HEK293 (cell line): ENCODE measurements around the gene DPYD.

Experiments used
- CTCF ChIA-PET: fragments of 350-600 bp; formaldehyde crosslinking; extraction: SDS; loops from one replicate; lab custom pipeline; 2021; ENCODE audit warnings: antibody characterized with exemption; lab: Yijun Ruan, JAX
- POLR2A ChIA-PET: fragments of 300-600 bp; formaldehyde crosslinking; extraction: SDS; loops from one replicate; lab custom pipeline; 2020; ENCODE audit warnings: antibody characterized with exemption, inconsistent platforms; lab: Yijun Ruan, JAX
- H3K27ac ChIP-seq: fragments of 200-500 bp; sonication (Bioruptor generic); 2 replicates; pipeline ENCODE4 v1.5.1; 2014; ENCODE audit warnings: low read depth, low read length, control low read depth, inconsistent platforms; ENCODE audit errors: extremely low read depth
- H3K36me3 ChIP-seq, 2 experiments: fragments of 200-500 bp in 1 of 2; sonication (Bioruptor generic) in 1 of 2; 1 replicate in 1 of 2; 2 replicates in 1 of 2; pipeline ENCODE4 v1.5.1; 2014 to 2017; ENCODE audit warnings: inconsistent platforms in 2 of 2, low read length in 2 of 2; ENCODE audit not compliant: control insufficient read depth in 2 of 2, insufficient read depth in 1 of 2
- H3K4me1 ChIP-seq: fragments of 200-500 bp; sonication (Bioruptor generic); 2 replicates; pipeline ENCODE4 v1.5.1; 2014; ENCODE audit warnings: mild to moderate bottlenecking, low read length, inconsistent platforms; ENCODE audit not compliant: control insufficient read depth, insufficient read depth
- H3K4me3 ChIP-seq: 2 replicates; pipeline ENCODE4 v1.5.1; 2011; ENCODE audit warnings: low read depth, mild to moderate bottlenecking, control low read depth, low read length, moderate library complexity
- H3K9me3 ChIP-seq: fragments of 200-500 bp; sonication (Bioruptor generic); 2 replicates; pipeline ENCODE4 v1.5.1; 2014; ENCODE audit warnings: low read depth, low read length, inconsistent platforms; ENCODE audit not compliant: control insufficient read depth, insufficient read depth
- GLIS1 ChIP-seq: fragments of 450-650 bp; formaldehyde crosslinking; IDR thresholded peaks from 2 replicates; pipeline ENCODE4 v1.5.1; 2016; ENCODE audit warnings: missing biosample characterization, missing genetic modification characterization
- GLIS2 ChIP-seq: fragments of 450-650 bp; formaldehyde crosslinking; IDR thresholded peaks from 2 replicates; pipeline ENCODE4 v1.5.1; 2016; ENCODE audit warnings: missing biosample characterization, missing genetic modification characterization
- KLF17 ChIP-seq: fragments of 450-650 bp; formaldehyde crosslinking; IDR thresholded peaks from 2 replicates; pipeline ENCODE4 v1.5.1; 2016; ENCODE audit warnings: missing biosample characterization, missing genetic modification characterization
- KLF9 ChIP-seq: fragments of 450-650 bp; formaldehyde crosslinking; IDR thresholded peaks from 2 replicates; pipeline ENCODE4 v1.5.1; 2016; ENCODE audit warnings: missing biosample characterization, missing genetic modification characterization, low read depth
- OSR2 ChIP-seq: fragments of 450-650 bp; formaldehyde crosslinking; IDR thresholded peaks from 2 replicates; pipeline ENCODE4 v1.5.1; 2016; ENCODE audit warnings: missing biosample characterization, missing genetic modification characterization
- PRDM1 ChIP-seq: fragments of 450-650 bp; formaldehyde crosslinking; IDR thresholded peaks from 2 replicates; pipeline ENCODE4; 2016; ENCODE audit warnings: missing biosample characterization, missing genetic modification characterization
- PRDM10 ChIP-seq: fragments of 450-650 bp; formaldehyde crosslinking; IDR thresholded peaks from 2 replicates; pipeline ENCODE4 v1.5.1; 2016; ENCODE audit warnings: missing biosample characterization, missing genetic modification characterization
- SCRT1 ChIP-seq: fragments of 450-650 bp; formaldehyde crosslinking; IDR thresholded peaks from 2 replicates; pipeline ENCODE4 v1.5.1; 2016; ENCODE audit warnings: missing biosample characterization, missing genetic modification characterization, borderline replicate concordance
- SP3 ChIP-seq: fragments of 450-650 bp; formaldehyde crosslinking; IDR thresholded peaks from 2 replicates; pipeline ENCODE4 v1.5.1; 2016; ENCODE audit warnings: missing biosample characterization, missing genetic modification characterization
- TRIM28 ChIP-seq: IDR thresholded peaks from 2 replicates; pipeline ENCODE4 v1.6.1; 2011; ENCODE audit warnings: low read length, control low read depth, borderline replicate concordance
- YY1 ChIP-seq: fragments of 450-650 bp; formaldehyde crosslinking; IDR thresholded peaks from 2 replicates; pipeline ENCODE4 v1.5.1; 2018; ENCODE audit warnings: missing biosample characterization, missing genetic modification characterization
- YY2 ChIP-seq: fragments of 450-650 bp; formaldehyde crosslinking; IDR thresholded peaks from 2 replicates; pipeline ENCODE4 v1.5.1; 2016; ENCODE audit warnings: missing biosample characterization, missing genetic modification characterization
- ZBTB7A ChIP-seq: fragments of 450-650 bp; formaldehyde crosslinking; IDR thresholded peaks from 2 replicates; pipeline ENCODE4 v1.5.1; 2016; ENCODE audit warnings: low read depth, missing biosample characterization, missing genetic modification characterization
- ZFHX2 ChIP-seq: fragments of 450-650 bp; formaldehyde crosslinking; conservative IDR thresholded peaks from 2 replicates; pipeline ENCODE4 v1.5.1; 2016; ENCODE audit warnings: missing biosample characterization, missing genetic modification characterization
- ZNF114 ChIP-seq: fragments of 450-650 bp; formaldehyde crosslinking; IDR thresholded peaks from 2 replicates; pipeline ENCODE4 v1.5.0; 2017; ENCODE audit warnings: missing biosample characterization, missing genetic modification characterization
- ZNF140 ChIP-seq: fragments of 450-650 bp; formaldehyde crosslinking; IDR thresholded peaks from 2 replicates; pipeline ENCODE4 v1.5.1; 2016; ENCODE audit warnings: missing biosample characterization, missing genetic modification characterization
- ZNF146 ChIP-seq: fragments of 450-650 bp; formaldehyde crosslinking; IDR thresholded peaks from 2 replicates; pipeline ENCODE4 v1.5.1; 2016; ENCODE audit warnings: missing biosample characterization, missing genetic modification characterization
- ZNF23 ChIP-seq: fragments of 450-650 bp; formaldehyde crosslinking; IDR thresholded peaks from 2 replicates; pipeline ENCODE4 v1.5.1; 2016; ENCODE audit warnings: missing biosample characterization, missing genetic modification characterization, borderline replicate concordance
- ZNF311 ChIP-seq: fragments of 450-650 bp; formaldehyde crosslinking; IDR thresholded peaks from 2 replicates; pipeline ENCODE4 v1.5.1; 2017; ENCODE audit warnings: missing biosample characterization, missing genetic modification characterization, borderline replicate concordance
- ZNF37A ChIP-seq: fragments of 450-650 bp; IDR thresholded peaks from 2 replicates; pipeline ENCODE4 v1.5.1; 2018; ENCODE audit warnings: missing biosample characterization, missing genetic modification characterization
- ZNF433 ChIP-seq: fragments of 450-650 bp; formaldehyde crosslinking; IDR thresholded peaks from 2 replicates; pipeline ENCODE4 v1.5.1; 2016; ENCODE audit warnings: missing biosample characterization, missing genetic modification characterization, low read depth
- ZNF501 ChIP-seq: fragments of 450-650 bp; formaldehyde crosslinking; IDR thresholded peaks from 2 replicates; pipeline ENCODE4 v1.5.1; 2016; ENCODE audit warnings: missing biosample characterization, missing genetic modification characterization
- ZNF571 ChIP-seq: fragments of 450-650 bp; formaldehyde crosslinking; IDR thresholded peaks from 2 replicates; pipeline ENCODE4 v1.5.0; 2017; ENCODE audit warnings: missing biosample characterization, missing genetic modification characterization
- ZSCAN16 ChIP-seq: fragments of 450-650 bp; formaldehyde crosslinking; IDR thresholded peaks from 2 replicates; pipeline ENCODE4 v1.5.1; 2016; ENCODE audit warnings: missing biosample characterization, missing genetic modification characterization
- TF ChIP-seq, protein P1 (sequence below): fragments of 450-650 bp; formaldehyde crosslinking; IDR thresholded peaks from 2 replicates; pipeline ENCODE4 v1.5.1; 2016; ENCODE audit warnings: missing biosample characterization, missing genetic modification characterization
- TF ChIP-seq, protein P2 (sequence below): fragments of 450-650 bp; formaldehyde crosslinking; IDR thresholded peaks from 2 replicates; pipeline ENCODE4 v1.5.1; 2017; ENCODE audit warnings: missing biosample characterization, missing genetic modification characterization

Gene DPYD

GRCh38 chr1:97920276-97920831, 480 bp downstream of the DPYD start (continued):
- no peak for TF ChIP-seq SCRT1 (tag by site-specific recombination)
- no peak for TF ChIP-seq ZNF501 (tag by site-specific recombination)
- peak; percentile 92 for TF ChIP-seq GLIS1 (tag by site-specific recombination)
- TF ChIP-seq, protein P1, sequence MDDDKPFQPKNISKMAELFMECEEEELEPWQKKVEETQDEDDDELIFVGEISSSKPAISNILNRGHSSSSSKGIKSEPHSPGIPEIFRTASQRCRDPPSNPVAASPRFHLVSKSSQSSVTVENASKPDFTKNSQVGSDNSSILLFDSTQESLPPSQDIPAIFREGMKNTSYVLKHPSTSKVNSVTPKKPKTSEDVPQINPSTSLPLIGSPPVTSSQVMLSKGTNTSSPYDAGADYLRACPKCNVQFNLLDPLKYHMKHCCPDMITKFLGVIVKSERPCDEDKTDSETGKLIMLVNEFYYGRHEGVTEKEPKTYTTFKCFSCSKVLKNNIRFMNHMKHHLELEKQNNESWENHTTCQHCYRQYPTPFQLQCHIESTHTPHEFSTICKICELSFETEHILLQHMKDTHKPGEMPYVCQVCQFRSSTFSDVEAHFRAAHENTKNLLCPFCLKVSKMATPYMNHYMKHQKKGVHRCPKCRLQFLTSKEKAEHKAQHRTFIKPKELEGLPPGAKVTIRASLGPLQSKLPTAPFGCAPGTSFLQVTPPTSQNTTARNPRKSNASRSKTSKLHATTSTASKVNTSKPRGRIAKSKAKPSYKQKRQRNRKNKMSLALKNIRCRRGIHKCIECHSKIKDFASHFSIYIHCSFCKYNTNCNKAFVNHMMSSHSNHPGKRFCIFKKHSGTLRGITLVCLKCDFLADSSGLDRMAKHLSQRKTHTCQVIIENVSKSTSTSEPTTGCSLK: no peak
- TF ChIP-seq PRDM1 (tag by site-specific recombination): 0 out of 2 replicates have a peak, but pooled peaks have one; percentile 4
- no peak for TF ChIP-seq YY1 (tag by site-specific recombination)
- TF ChIP-seq TRIM28: no peak
- peak; percentile 81 for TF ChIP-seq GLIS2 (tag by site-specific recombination)
- TF ChIP-seq ZFHX2: peak; percentile 84

- no peaks in the 10 kb centered on the region for H3K36me3 ChIP-seq
- POLR2A ChIA-PET: interaction anchor here (1.2 kb wide), 1 partner anchor 316 kb away, joined by 3 read pairs; no protein-coding TSS in a partner anchor
- H3K9me3 ChIP-seq: no peaks in the 10 kb centered on the region
- no peak for TF ChIP-seq ZBTB7A (tag by site-specific recombination)
- TF ChIP-seq YY1 (tag by site-specific recombination): no peak
- no peak for TF ChIP-seq ZNF311 (tag by site-specific recombination)
- no peak for TF ChIP-seq YY2 (tag by site-specific recombination)
- no peak for TF ChIP-seq PRDM10 (tag by site-specific recombination)
- no peak for TF ChIP-seq ZNF146 (tag by site-specific recombination)
- TF ChIP-seq ZSCAN16: no peak
- CTCF ChIA-PET: interaction anchor here (0.6 to 0.7 kb wide), 4 partner anchors 29 to 212 kb away, joined by 3 to 7 read pairs (median 3); no protein-coding TSS in a partner anchor
- H3K27ac ChIP-seq: no peak overlapping the region
- peak overlapping the region; percentile 87 for H3K4me3 ChIP-seq
- no peaks in the 10 kb centered on the region for H3K4me1 ChIP-seq
Observed at GRCh38 chr1:97919585-97920261, 1.1 kb downstream of the DPYD start.

DNA sequence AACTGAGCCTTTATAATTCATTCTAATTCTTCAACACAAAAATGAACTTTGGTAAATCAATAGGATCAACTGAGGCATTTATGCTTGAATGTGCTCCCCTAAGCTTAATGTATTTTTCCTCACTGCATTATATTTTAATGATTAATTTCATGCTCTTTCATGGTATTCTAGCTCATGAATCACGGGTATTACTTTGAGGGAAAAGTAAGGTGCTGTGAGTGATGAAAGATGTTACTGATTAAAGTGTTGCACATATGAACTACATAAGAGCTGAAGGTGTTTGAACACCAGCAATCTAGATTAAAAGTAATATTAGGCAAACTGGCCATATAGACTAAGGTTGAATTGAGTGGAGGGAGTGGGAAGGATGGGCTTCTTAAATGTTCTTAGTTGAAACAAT, 1.9 kb downstream of the DPYD start:
- POLR2A ChIA-PET: no interaction called here
- H3K4me1 ChIP-seq: no peaks in the 10 kb centered on the region
- no peak overlapping the region for H3K27ac ChIP-seq
- TF ChIP-seq ZNF140 (tag by site-specific recombination) (no peak), ZNF571 (tag by site-specific recombination) (no peak), KLF17 (no peak), KLF9 (no peak), ZNF433 (tag by site-specific recombination) (no peak), ZNF114 (tag by site-specific recombination) (no peak), OSR2 (tag by site-specific recombination) (no peak), YY1 (tag by site-specific recombination) (no peak), ZNF23 (tag by site-specific recombination) (no peak), SP3 (no peak), ZNF37A (tag by site-specific recombination) (no peak)
- TF ChIP-seq, protein P2, sequence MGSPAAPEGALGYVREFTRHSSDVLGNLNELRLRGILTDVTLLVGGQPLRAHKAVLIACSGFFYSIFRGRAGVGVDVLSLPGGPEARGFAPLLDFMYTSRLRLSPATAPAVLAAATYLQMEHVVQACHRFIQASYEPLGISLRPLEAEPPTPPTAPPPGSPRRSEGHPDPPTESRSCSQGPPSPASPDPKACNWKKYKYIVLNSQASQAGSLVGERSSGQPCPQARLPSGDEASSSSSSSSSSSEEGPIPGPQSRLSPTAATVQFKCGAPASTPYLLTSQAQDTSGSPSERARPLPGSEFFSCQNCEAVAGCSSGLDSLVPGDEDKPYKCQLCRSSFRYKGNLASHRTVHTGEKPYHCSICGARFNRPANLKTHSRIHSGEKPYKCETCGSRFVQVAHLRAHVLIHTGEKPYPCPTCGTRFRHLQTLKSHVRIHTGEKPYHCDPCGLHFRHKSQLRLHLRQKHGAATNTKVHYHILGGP: no peak

More for the DNA sequence above, 1.9 kb downstream of the DPYD start:
- CTCF ChIA-PET: interaction anchor here (0.6 to 0.7 kb wide), 2 partner anchors 28 to 111 kb away, joined by 3 read pairs; no protein-coding TSS in a partner anchor
- no peaks in the 10 kb centered on the region for H3K9me3 ChIP-seq
- no peak overlapping the region for H3K4me3 ChIP-seq
- no peaks in the 10 kb centered on the region for H3K36me3 ChIP-seq
